NCI-H1417 (cell line): ENCODE data around the gene FAF1.
A peak's percentile ranks its signal among the peaks of the same experiment; 100 is the strongest.
"Not testable (repeated sequence)": the region's sequence is repeated elsewhere in the genome, so short reads cannot be mapped to it uniquely, and the experiment has no call there.

ENCODE experiments used
- DNase-seq, 3 experiments: peaks; one replicate each; lab custom pipeline; 2025; lab: John Stamatoyannopoulos, UW

Gene FAF1

DNA sequence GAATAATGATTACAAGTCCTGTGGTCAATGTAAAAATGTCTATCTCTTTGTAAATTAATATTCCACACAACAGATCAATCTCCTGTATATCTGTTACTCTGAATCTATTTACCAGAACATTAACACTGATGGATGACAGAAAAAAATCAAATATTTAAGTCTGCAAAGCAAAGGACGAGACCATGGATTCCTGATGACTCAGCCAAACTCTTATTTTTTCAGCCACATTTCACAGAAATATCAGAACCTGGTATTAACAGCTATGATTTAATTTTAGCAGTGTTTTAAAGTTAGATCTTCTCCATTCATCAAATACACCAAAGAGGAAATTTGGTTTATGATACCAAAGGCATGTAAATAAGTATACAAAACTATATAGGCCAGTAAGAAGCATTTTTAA lies 46.1 kb downstream of the FAF1 start:
- DNase-seq = no peak

DNA sequence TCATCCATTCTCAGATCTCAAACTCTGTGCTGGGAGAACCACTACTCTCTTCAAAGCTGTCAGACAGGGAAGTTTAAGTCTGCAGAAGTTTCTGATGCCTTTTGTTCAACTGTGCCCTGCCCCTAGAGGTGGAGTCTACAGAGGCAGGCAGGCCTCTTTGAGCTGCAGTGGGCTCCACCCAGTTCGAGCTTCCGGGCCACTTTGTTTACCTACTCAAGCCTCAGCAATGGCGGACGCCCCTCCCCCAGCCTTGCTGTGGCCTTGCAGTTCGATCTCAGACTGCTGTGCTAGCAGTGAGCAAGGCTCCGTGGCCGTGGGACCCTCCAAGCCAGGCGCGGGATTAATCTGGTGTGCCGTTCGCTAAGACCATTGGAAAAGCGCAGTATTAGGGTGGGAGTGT lies 49.7 kb downstream of the FAF1 start:
- DNase-seq = not testable (repeated sequence)

DNA sequence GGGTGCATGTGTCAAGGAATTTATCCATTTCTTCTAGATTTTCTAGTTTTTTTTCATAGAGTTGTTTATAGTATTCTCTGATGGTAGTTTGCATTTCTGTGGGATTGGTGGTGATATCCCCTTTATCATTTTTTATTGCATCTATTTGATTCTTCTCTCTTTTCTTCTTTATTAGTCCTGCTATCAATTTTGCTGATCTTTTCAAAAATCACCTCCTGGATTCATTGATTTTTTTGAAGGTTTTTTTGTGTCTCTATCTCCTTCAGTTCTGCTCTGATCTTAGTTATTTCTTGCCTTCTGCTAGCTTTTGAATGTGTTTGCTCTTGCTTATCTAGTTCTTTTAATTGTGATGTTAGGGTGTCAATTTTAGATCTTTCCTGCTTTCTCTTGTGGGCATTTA lies 52.5 kb downstream of the FAF1 start:
- DNase-seq = not testable (repeated sequence)

DNA sequence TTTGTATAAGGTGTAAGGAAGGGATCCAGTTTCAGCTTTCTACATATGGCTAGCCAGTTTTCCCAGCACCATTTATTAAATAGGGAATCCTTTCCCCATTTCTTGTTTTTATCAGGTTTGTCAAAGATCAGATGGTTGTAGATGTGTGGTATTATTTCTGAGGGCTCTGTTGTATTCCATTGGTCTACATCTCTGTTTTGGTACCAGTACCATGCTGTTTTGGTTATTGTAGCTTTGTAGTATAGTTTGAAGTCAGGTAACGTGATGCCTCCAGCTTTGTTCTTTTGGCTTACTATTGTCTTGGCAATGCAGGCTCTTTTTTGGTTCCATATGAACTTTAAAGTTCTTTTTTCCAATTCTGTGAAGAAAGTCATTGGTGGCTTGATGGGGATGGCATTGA lies 54.0 kb downstream of the FAF1 start:
- not testable (repeated sequence) for DNase-seq

DNA sequence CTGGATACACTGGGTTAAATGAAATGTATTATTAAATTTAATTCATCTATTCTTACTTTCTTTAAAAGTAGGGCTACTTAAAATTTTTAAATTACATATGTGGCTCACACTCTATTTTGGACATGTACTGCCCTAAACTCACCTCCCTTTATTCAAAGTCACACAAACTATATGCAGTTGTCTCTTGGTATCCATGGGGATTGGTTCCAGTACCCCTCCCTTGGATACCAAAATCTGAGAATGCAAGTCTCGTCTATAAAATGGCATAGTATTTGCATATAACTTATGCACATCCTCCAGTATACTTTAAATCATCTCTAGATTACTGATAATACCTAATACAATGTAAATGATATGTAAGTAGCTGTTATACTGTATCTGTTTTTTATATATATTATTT lies 57.6 kb downstream of the FAF1 start:
- DNase-seq = no peak

DNA sequence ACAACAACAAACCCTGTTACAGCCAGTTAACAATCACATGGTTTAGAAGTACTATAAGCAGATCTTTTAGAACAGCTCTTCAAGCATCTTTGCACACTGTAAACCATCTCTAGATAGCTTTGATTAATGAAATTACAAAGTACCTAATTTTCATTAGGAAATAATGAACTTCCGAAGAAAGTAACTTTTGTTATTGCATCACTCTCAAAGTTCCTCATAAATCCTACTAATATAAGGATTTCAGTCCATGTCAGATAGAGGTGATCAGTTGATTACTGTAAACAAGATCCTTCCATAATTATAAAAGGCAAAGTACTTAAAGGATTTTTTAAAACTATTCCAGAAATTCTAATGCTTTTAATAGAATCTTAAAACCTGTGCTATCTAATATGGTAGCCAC lies 58.2 kb downstream of the FAF1 start:
- no peak for DNase-seq

DNA sequence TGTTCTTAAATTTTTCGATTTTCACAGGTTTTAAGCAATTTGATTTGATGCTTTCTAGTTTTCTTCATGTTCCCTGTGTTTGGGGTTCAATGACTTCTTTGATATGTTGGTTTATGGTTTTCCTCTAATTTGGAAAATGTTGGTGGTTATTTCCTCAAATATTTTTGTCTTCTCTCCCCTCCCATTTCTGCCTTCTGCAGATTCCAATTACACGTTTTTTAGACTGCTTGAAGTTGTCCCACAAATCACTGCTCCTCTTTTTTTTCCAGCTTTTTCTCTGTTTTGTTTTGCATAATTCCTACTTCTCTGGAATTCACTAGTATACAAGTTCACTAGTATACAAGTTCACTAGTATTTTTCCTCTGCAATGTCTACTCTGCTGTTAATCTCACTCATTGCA lies 61.3 kb downstream of the FAF1 start:
- no peak for DNase-seq

DNA sequence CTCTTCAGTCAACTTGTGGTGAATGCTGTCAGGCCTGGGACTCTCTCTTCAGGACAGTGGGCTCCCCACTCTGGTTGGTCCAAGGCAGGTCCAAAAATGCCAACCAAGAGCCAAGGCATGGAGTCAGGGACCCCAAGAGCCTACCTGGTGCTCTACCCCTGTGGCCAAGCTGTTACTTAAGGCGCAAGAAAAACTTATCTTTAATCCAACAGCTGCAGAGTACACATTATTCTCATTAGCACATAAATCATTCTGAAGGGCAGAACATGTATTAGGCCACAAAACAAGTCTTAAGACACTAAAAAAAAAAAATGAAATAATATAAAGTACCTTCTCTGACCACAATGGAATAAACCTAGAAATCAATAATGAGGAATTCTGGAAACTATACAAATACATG lies 65.7 kb downstream of the FAF1 start:
- no peak for DNase-seq

DNA sequence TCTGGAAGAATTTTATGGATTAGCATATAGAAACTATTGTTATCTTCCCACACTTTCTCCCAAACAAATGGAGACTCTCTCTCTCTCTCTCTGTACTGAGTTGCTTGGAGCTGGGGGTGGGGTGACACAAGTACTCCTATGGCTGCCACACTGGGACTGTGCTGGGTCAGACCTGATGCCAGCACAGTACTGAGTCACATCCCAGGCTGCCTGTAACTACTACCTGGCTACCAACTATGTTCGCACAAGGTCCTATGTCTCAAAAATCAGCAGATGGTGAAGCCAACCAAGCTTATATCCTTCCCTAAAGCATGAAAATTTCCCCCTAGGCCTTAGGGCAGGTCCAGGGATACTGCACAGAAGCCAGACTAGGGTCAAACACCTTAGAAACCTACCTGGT lies 66.6 kb downstream of the FAF1 start:
- DNase-seq = no peak

DNA sequence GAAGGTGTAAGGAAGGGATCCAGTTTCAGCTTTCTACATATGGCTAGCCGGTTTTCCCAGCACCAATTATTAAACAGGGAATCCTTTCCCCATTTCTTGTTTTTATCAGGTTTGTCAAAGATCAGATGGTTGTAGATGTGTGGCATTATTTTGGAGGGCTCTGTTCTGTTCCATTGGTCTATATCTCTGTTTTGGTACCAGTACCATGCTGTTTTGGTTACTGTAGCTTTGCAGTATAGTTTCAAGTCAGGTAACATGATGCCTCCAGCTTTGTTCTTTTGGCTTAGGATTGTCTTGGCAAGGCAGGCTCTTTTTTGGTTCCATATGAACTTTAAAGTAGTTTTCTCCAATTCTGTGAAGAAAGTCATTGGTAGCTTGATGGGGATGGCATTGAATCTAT lies 72.5 kb downstream of the FAF1 start:
- not testable (repeated sequence) for DNase-seq

DNA sequence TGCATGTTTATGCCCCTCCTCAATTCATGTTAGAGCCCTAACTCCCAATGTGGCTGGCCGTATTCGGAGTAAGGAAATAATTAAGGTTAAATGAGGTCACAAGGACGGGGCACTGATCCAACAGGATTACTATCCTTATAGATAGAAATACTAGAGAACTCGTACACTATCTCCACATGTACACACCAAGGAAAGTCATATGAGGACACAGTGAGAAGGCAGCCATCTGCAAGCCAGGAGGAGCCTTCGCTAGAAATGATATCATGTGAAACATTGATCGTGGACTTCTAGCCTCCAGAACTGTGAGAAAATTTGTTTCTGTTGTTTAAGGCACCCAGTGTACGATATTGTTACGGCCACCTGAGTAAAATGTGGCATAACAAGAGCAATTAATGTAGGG lies 79.7 kb downstream of the FAF1 start:
- DNase-seq = no peak

DNA sequence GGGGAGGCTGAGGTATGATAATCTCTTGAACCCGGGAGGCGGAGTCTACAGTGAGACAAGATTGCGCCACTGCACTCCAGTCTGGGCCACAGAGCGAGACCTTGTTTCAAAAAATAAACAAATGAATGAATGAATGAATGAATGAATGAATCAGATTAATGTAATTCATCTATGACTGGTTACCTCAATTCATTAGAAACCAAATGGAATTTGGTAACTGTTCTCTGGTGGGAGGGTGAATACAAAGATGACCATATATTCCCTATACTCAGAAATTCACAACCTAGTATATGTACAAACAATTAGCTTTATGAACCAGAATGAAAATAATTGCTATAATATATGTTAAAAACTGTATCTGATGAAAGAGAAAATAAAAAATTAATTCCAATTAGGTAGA lies 80.9 kb downstream of the FAF1 start:
- DNase-seq = no peak

DNA sequence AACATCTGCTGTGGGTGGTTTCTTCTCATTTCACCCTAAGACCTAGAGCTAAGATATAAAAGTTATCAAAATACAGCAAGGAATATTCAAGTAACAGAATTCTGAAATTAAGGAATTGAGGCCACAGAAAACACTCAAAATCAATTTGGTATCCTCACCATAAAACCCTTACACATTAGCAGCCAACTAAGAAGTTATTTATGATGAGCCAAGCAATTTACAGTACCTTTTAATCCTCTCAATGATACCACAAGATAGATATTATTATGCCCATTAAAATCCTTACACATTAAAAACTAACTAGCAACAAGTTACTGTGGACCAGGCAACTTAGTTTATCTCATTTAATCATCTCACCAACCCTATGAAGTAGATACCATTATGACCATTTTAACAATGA lies 81.6 kb downstream of the FAF1 start:
- no peak for DNase-seq

DNA sequence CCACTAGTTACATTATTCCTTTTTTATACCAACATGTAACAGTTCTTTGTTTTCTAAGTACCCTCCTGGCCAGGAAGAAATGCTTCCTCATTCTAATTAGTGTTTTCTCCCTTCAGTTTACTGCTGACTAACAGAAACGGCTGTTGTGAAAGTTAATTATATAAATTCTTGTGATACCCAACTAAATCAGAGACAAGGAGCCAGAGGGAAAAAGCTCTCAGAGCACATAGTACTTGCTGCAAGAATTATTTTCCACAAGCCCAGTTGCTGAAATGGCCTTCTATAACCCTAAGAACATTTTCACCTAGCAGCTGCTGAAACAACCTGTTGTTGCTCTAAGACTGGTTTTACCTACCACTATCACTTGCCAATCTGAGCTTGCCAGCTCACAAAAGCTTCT lies 82.4 kb downstream of the FAF1 start:
- no peak for DNase-seq

DNA sequence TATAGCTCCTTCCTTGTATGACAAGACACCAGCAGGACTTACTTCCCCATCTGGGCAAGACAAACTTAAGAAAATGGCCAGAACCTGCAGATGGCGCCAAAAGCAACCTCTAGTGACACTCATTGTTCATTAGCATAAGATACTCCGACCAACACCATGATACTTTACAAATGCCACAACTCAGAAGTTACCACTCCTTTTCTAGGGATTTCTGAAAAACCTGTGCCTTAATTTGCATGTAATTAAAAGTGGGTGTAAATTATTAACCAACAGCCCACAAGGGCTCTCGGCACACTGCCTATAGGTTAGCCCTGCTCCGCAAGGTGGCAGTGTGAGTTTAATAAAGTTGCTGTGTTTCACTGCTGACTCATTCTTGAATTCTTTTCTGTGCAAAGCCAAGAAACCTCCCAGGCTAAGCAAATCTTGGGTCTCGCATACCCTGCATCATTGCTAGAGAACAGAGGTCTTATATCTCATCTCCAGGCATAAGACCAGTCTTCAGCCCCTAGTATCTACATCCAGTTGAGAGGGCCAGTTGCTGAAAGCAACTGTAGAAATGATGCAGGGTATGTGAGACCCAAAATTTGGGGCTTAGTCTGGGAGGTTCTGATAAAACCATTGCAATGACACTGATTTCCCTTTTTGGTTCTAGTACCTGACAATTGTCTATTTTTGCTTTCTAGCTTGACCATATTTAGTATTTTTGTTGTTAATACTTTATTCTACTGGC lies 86.4 kb downstream of the FAF1 start:
- peak; percentile 25 to 49 (median 45) for DNase-seq

DNA sequence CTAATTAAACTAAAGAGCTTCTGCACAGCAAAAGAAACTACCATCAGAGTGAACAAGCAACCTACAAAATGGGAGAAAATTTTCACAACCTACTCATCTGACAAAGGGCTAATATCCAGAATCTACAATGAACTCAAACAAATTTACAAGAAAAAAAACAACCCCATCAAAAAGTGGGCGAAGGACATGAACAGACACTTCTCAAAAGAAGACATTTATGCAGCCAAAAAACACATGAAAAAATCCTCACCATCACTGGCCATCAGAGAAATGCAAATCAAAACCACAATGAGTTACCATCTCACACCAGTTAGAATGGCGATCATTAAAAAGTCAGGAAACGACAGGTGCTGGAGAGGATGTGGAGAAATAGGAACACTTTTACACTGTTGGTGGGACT lies 95.2 kb downstream of the FAF1 start:
- not testable (repeated sequence) for DNase-seq

DNA sequence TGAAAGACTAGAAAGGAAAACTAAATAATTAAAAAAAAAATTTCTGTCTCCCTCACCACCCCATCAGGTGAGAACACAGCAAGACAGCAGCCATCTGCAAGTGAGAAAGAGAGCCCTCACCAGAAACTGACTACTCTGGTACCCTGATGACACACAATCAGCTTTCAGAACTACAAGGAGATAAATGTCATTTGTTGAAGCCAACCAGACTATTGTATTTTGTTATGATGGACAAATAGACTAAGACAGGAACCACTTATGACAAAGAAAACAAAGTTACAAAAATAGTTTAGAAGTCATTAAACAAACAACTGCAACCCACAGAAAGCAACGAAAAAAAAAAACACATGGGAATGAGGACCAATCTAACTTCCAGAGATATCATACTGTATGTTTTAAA lies 98.3 kb downstream of the FAF1 start:
- DNase-seq = no peak

DNA sequence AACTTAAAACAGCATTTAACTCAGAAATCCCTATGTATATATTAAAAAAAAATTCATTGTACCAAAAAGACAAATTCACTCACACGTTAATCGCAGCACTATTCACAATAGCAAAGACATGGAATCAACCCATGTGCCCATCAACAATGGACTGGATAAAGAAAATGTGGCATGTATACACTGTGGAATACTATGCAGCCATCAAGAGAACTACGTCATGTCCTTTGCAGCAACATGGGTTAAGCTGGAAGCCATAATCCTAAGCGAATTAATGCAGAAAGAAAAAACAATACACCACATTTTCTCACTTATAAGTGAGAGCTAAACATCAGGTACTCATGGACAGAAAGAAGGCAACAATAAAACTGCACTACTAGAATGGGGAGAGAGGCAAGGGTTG lies 99.4 kb downstream of the FAF1 start:
- DNase-seq = no peak

DNA sequence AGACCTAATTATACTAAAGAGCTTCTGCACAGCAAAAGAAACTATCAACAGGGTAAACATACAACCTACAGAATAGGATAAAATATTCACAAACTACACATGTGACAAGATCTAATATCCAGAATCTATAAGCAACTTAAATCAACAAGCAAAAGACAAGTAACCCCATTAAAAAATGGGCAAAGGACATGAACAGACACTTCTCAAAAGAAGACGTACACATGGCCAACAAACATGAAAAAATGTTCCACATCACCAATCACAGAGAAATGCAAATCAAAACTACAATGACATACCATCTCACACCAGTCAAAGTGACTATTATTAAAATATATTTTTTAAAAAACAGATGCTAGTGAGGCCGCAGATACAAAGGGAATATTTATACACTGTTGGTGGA lies 99.8 kb downstream of the FAF1 start:
- DNase-seq = no peak

DNA sequence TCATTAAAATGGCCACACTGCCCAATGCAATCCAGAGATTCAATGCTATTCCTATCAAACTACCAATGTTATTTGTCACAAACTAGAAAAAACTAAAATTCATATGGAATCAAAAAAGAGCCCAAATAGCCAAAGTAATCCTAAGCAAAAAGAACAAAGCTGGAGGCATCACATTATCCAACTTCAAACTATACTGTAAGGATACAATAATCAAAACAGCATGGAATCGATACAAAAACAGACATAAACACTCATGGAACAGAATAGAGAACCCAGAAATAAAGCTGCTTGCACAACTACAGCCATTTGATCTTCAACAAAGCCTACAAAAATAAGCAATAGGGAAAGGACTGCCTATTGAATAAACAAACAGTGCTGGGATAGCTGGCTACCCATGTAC lies 100.4 kb downstream of the FAF1 start:
- DNase-seq = no peak

DNA sequence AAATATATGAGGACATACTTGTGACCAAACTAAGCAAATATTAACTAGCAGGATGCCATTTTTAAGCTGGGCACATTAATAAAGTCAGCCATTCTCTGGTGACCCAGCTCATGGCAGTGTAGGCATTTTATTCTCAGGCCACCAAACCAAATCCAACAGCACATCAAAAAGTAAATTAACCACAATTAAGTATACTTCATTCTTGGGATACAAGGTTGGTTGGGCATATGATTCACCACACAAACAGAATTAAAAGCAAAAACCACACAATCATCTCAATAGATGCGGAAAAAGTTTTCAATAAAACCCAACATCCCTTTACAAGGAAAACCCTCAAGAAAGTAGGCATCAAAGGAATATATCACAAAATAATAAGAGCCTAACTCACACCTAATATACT lies 101.3 kb downstream of the FAF1 start:
- DNase-seq = no peak

DNA sequence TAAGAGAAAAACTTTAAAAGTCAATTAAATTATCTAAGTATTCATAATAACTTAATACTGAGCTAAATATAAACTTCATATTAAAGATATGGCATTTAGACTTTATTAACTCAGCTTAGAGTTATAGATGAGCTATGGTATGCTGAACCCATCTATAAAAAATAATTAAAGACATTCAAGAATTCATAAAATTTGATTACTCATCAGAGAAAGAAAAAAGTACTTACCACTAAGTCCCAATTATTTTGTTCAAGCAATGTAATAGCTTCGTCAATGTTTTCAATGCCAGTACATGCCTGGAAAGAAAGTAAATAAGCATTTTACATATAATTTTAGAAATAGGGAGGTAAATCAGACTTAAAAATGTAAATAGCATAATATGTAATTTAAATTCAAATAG lies 102.4 kb downstream of the FAF1 start:
- no peak for DNase-seq

DNA sequence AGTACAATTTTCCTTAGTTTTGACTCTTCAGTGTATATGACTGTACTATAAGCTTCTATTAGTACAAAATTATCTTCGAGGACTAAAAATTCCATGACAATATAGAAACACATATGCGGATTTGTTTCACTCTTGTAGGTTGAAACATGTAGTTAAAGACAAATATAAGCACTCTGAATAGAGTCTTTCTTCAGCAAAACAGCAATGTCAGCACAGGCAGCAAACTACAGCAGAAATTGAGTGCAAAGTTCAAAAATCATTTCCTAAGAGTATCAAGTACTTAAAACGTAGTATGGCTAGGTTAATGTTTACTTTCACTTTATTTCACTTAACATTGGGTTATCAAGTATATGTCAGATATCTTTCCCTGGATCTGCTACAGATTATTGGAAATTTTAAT lies 106.7 kb downstream of the FAF1 start:
- DNase-seq = no peak

DNA sequence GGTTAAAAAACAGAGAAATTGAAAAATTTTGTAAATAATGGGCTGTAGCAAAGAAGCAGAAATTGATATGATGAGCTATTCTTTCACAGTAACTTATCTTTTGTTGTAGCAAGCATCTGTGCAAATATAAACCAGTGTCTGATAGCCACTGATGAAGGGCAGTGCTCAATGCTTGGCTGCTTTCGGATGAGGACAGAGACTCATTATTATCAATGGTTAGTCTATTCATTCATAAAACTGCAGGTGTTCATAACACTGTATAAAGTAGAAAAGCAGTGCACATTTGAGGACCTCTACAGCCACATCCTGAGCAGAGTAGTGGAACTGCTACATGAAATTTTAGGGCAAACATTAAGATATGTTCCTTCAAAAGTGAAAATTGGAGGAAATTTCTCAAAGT lies 107.2 kb downstream of the FAF1 start:
- DNase-seq = peak in 1 of 3 experiments; percentile 31

DNA sequence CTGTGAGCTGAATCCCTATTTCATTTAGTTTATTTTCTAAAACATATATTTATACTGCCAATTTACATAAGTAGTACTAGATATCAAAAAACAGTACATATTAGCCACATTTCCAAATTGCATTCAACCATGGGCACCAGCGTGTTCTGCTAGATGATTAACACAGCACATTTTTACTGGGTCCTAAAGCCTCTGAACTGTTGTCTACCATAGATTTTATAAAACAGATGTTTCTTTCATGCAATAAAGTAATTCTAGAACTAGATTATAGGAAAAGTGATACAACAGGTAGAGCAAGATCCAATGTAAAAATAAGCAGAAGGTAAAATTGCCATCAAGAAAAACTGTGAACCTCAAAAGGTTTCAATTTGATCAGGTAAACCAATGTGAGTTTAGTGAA lies 108.6 kb downstream of the FAF1 start:
- DNase-seq = no peak
